ENCODE data around the gene DIP2C. TPM values are rescaled to one million over a fixed set of nuclear protein-coding genes. Genes with fewer than 3 reads are reported as not detected.
A peak's percentile ranks its signal among the peaks of the same experiment; 100 is the strongest.

Gene DIP2C
- total RNA-seq, 4 donors from 2014 or later: 2.4 to 14.9 (median 6.1) TPM

DNA sequence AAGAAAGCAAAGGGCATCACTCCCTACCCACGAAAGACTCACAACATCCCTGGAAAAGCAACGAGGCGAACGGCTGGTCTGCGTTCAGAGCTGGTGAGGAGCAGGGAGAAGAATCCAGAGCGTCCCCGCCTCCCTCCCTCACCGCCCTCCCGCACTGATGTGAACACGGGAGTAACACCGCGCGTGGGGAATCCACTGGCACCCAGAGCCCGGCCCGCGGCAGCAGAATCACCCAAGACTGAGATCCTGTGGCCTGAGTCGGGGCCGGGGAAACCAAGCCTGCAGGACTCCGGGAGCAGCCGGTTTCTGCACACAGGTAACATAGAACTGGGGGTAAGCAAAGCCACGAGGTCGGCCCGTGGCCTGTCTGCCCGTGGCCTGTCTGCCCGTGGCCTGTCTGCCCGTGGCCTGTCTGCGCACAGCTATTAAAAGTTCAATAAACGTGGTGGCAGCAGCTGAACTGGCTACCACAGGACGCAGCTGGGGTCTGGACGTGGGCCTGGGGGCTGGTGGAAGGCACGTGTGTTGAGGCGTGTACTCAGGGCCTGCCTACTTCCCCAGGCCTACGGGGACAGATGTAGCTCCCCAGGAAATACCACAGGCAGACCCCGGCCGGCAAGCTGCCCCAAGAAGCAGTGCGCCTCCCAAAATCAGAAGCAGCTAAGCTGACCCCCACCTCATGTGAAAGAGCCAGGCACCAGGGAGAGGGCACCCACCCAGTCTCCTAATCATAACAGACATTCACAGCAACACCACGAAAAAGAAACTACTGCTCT lies 23.0 kb downstream of the DIP2C start:
- Histone ChIP-seq H3K4me1 (peaks cover 0 to 39% (median 2%) of the 10 kb centered on the region in 3 donors), H3K9me3 (no peaks in the 10 kb centered on the region), H3K27ac (peak overlapping the region in 3 of 4 donors; percentile 46 to 68 (median 53)), H3K36me3 (no peaks in the 10 kb centered on the region), H3K4me3 (peak overlapping the region in 2 of 4 donors; percentile 27 to 49), H3K27me3 (no peaks in the 10 kb centered on the region)
- no peak for TF ChIP-seq POLR2A (IDR thresholded peaks at IDR 0.05)
- TF ChIP-seq, protein P1, sequence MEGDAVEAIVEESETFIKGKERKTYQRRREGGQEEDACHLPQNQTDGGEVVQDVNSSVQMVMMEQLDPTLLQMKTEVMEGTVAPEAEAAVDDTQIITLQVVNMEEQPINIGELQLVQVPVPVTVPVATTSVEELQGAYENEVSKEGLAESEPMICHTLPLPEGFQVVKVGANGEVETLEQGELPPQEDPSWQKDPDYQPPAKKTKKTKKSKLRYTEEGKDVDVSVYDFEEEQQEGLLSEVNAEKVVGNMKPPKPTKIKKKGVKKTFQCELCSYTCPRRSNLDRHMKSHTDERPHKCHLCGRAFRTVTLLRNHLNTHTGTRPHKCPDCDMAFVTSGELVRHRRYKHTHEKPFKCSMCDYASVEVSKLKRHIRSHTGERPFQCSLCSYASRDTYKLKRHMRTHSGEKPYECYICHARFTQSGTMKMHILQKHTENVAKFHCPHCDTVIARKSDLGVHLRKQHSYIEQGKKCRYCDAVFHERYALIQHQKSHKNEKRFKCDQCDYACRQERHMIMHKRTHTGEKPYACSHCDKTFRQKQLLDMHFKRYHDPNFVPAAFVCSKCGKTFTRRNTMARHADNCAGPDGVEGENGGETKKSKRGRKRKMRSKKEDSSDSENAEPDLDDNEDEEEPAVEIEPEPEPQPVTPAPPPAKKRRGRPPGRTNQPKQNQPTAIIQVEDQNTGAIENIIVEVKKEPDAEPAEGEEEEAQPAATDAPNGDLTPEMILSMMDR (IDR thresholded peaks at IDR 0.05): no peak
- 87 to 94% methylated on average over 11 to 19 of the region's 37 CpGs for WGBS, 2 donors
- DNase-seq: no peak
- intact Hi-C loops (cut with DNase I): no loop called here

DNA sequence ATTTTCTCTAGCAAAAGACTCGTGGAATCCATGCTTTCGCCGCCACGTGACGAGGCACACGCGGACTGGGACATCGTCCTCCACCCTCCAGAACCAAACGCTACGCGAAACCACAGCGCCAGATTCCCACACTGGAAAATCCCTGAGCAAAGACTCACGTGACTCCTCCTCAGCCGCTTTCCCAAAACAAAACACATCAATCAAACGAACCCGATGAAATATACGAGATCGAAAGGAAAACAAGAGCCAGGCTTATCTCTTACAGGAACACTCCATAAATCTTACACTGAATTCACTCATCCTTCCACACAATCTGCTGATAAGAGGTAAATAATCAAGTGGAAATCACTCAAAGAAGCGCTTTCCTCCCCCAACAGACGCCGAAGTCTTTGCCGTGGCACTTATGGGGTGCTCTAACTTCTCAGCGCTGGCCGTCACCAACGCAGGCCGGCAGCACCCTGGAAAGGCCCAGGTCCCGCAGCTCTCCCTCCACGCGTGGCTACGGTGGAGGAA lies 23.8 kb downstream of the DIP2C start:
- no peak for DNase-seq
- TF ChIP-seq, protein P1 (IDR thresholded peaks at IDR 0.05): no peak
- no peak for TF ChIP-seq POLR2A (IDR thresholded peaks at IDR 0.05)
- Histone ChIP-seq H3K9me3 (no peaks in the 10 kb centered on the region), H3K27me3 (no peaks in the 10 kb centered on the region), H3K4me1 (peaks cover 0 to 47% (median 5%) of the 10 kb centered on the region in 3 donors), H3K36me3 (no peaks in the 10 kb centered on the region), H3K27ac (peak overlapping the region in 3 of 4 donors; percentile 46 to 68 (median 53)), H3K4me3 (peak overlapping the region in 3 of 4 donors; percentile 3 to 49 (median 27))
- WGBS, 2 donors: 66 to 77% methylated on average over 30 of the region's 30 CpGs
- intact Hi-C loops (cut with DNase I): no loop called here

DNA sequence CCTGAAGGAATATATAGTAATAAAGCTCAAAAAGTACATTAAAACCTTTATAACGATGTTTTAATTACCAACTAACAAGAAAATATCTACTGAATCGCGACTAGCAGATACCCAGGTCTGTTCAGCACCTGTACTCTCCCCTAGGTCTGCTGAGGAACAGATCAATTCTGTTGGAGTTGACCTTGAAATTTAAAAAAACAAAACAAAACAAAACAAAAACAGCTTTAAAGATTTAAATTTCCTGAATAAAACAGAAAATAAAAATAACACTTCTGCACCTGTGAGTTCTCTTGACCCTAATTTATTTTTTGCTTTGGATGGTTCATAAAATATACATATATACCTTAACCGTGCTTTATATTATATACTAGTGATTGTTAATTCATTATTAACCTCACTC lies 24.6 kb downstream of the DIP2C start:
- intact Hi-C loops (cut with DNase I): no loop called here
- Histone ChIP-seq H3K9me3 (no peaks in the 10 kb centered on the region), H3K27me3 (no peaks in the 10 kb centered on the region), H3K4me3 (no peak overlapping the region), H3K27ac (peak overlapping the region in 1 of 4 donors; percentile 68), H3K36me3 (no peaks in the 10 kb centered on the region), H3K4me1 (peaks cover 0 to 54% (median 5%) of the 10 kb centered on the region in 3 donors)
- TF ChIP-seq, protein P1 (IDR thresholded peaks at IDR 0.05): no peak
- no peak for TF ChIP-seq POLR2A (IDR thresholded peaks at IDR 0.05)
- WGBS, 2 donors: 89 to 91% methylated on average over 4 of the region's 4 CpGs
- DNase-seq: no peak

DNA sequence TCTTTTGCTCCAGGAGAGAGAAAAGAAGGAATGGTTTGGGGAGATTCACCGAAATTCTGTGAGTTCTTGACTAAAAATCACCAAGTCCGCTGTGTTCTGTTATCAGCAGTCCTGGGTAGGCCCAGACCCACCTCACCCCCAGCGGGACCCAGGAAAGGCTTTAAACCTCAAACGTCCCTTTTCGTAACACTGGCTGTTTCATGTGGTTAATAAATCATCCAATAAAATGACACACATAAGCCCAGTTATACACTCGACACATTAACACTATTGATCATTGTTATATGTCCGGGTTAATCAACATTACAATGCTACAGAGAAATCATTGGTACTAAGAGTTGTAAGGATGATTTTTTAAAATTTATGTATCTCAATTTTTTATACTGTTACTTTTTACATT lies 25.2 kb downstream of the DIP2C start:
- Histone ChIP-seq H3K27ac (peak overlapping the region in 3 of 4 donors; percentile 11 to 66 (median 58)), H3K9me3 (no peaks in the 10 kb centered on the region), H3K4me3 (no peak overlapping the region), H3K4me1 (peaks cover 0 to 58% (median 5%) of the 10 kb centered on the region in 3 donors), H3K27me3 (no peaks in the 10 kb centered on the region), H3K36me3 (no peaks in the 10 kb centered on the region)
- WGBS, 2 donors: 83 to 86% methylated on average over 7 of the region's 7 CpGs
- intact Hi-C loops (cut with DNase I): no loop called here
- TF ChIP-seq, protein P1 (IDR thresholded peaks at IDR 0.05): no peak
- TF ChIP-seq POLR2A (IDR thresholded peaks at IDR 0.05): no peak
- DNase-seq: no peak

DNA sequence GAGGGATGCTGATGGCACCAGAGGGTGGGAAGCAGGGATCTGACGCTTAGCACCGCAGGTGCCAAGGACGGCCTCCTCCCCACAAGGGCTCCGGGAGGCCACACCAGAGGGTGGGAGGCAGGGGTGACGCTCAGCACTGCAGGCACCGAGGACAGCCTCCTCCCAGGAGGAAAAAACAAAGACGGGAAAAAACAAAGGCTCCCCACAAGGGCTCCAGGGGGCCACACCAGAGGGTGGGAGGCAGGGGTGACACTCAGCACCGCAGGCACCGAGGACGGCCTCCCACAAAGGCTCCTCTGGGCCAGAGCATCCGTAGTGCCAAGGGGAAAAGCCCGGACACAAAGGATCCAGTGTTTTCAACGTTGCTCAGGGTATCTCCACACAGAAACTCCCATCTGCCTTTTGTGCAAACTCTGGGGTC lies 25.6 kb downstream of the DIP2C start:
- Histone ChIP-seq H3K27ac (peak overlapping the region in 3 of 4 donors; percentile 11 to 66 (median 58)), H3K4me1 (peaks cover 0 to 62% (median 5%) of the 10 kb centered on the region in 3 donors), H3K27me3 (no peaks in the 10 kb centered on the region), H3K36me3 (no peaks in the 10 kb centered on the region), H3K4me3 (no peak overlapping the region), H3K9me3 (no peaks in the 10 kb centered on the region)
- 66 to 76% methylated on average over 10 to 13 of the region's 13 CpGs for WGBS, 2 donors
- DNase-seq: no peak
- intact Hi-C loops (cut with DNase I): no loop called here
- TF ChIP-seq POLR2A (IDR thresholded peaks at IDR 0.05): no peak
- TF ChIP-seq, protein P1 (IDR thresholded peaks at IDR 0.05): no peak
